ENCODE data around the gene RIBC1. TPM values are rescaled to one million over a fixed set of nuclear protein-coding genes. Genes with fewer than 3 reads are reported as not detected.
A peak's percentile ranks its signal among the peaks of the same experiment; 100 is the strongest.
"Not testable (repeated sequence)": the region's sequence is repeated elsewhere in the genome, so short reads cannot be mapped to it uniquely, and the experiment has no call there.

Gene RIBC1
- polyA plus RNA-seq, 6 donors from 2014 or later: 0.31 to 0.57 (median 0.43) TPM; not detected in 2

DNA sequence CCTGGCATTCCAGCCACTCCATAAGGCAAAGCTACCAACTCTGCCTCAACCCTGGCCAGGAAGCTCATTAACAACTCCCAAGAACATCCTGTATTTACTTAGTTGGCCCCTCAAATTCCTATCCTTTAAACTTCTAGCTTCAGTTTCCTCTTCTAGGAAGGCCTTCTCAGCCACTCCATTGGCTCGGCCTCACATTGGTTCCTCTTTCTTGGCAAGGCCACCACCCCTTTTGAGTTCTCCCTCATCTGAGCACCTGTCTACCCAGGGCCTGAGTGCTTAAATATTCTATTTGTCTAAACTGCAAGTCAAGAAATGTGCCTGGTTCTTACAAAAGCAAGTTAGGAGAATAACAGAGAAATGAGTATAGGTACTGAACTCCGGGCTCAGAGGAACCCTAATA lies 10.2 kb upstream of the RIBC1 start:
- ATAC-seq (ENCODE audit: low read depth in 2 of 2) (peak in 1 of 2 donors; percentile 38), DNase-seq (no peak)
- peaks cover 11 to 33% of the 10 kb centered on the region in 2 donors for H3K36me3 Mint-ChIP-seq
- H3K27ac Mint-ChIP-seq: peak overlapping the region in 2 of 6 donors; percentile 78 to 92
- H3K4me3 Mint-ChIP-seq: no peak overlapping the region
- H3K27me3 Mint-ChIP-seq: no peaks in the 10 kb centered on the region
- no peaks in the 10 kb centered on the region for H3K9me3 Mint-ChIP-seq
- H3K4me1 Mint-ChIP-seq: peaks cover 0 to 21% (median 13%) of the 10 kb centered on the region in 3 donors

DNA sequence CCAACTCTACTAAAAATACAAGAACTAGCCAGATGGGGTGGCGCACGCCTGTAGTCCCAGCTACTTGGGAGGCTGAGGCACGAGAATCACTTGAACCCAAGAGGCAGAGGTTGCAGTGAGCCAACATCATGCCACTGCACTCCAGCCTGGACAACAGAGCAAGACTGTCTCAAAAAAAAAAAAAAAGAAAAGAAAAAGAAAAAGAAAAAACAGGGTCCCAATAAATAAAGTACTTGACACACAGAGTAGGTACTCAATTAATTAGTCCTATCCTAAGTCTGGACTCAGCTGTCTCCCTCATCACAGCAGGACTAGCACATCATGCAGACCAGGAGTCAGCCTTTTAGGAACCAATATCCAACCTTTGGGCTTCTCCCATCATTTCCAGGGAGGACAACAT lies 2.3 kb upstream of the RIBC1 start:
- not testable (repeated sequence) for DNase-seq; ATAC-seq (ENCODE audit: low read depth in 2 of 2); H3K36me3 Mint-ChIP-seq; H3K27me3 Mint-ChIP-seq; H3K9me3 Mint-ChIP-seq
- Mint-ChIP-seq H3K27ac (peak overlapping the region; percentile 24 to 100 (median 82)), H3K4me3 (peak overlapping the region in 6 of 8 donors; percentile 53 to 99 (median 86)), H3K4me1 (peaks cover 20 to 47% (median 36%) of the 10 kb centered on the region in 3 donors)

DNA sequence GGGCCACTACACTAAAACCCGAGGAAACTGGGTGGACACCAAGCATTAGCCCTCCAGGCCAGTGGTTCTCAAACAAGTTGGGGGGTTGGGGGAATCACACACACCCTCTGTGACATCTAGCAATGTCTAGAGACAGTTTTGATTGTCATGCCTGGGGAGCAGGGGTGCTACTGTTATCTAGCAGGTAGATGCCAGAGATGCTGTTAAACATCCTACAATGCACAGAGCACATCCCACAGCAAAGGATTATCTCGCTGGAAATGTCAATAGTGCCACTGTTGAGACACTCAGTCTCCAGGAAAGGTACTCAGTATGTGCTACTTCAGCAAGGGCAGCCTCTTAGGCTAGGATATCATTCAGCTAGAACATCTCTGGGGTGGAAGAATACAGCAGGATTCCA lies 1.5 kb upstream of the RIBC1 start:
- peak overlapping the region; percentile 97 to 100 (median 99) for H3K27ac Mint-ChIP-seq
- peaks cover 20 to 47% (median 36%) of the 10 kb centered on the region in 3 donors for H3K4me1 Mint-ChIP-seq
- H3K4me3 Mint-ChIP-seq: peak overlapping the region; percentile 79 to 100 (median 98)
- H3K36me3 Mint-ChIP-seq: no peaks in the 10 kb centered on the region
- ATAC-seq (ENCODE audit: low read depth in 2 of 2): no peak
- H3K27me3 Mint-ChIP-seq: no peaks in the 10 kb centered on the region
- H3K9me3 Mint-ChIP-seq: no peaks in the 10 kb centered on the region
- no peak for DNase-seq

DNA sequence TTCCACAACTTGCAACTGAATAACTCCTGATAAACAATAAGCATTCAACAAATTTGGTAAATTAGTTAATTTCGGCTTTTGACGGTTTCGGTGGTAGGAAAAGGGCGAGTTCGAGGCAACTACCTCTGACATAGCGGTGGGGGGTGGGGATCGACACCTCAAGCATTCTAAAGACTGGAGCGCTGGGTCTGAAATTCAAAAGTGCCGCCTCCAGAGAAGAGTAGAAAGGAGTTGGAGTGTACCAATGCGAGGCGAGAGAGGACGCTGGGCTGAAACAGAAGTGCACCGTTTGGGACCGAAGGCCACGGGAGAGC lies 944 bp upstream of the RIBC1 start:
- ATAC-seq (ENCODE audit: low read depth in 2 of 2): peak; percentile 22 to 23
- Mint-ChIP-seq H3K36me3 (no peaks in the 10 kb centered on the region), H3K4me1 (peaks cover 20 to 47% (median 36%) of the 10 kb centered on the region in 3 donors), H3K27ac (peak overlapping the region; percentile 97 to 100 (median 99)), H3K9me3 (no peaks in the 10 kb centered on the region), H3K4me3 (peak overlapping the region; percentile 79 to 100 (median 98)), H3K27me3 (no peaks in the 10 kb centered on the region)
- no peak for DNase-seq

DNA sequence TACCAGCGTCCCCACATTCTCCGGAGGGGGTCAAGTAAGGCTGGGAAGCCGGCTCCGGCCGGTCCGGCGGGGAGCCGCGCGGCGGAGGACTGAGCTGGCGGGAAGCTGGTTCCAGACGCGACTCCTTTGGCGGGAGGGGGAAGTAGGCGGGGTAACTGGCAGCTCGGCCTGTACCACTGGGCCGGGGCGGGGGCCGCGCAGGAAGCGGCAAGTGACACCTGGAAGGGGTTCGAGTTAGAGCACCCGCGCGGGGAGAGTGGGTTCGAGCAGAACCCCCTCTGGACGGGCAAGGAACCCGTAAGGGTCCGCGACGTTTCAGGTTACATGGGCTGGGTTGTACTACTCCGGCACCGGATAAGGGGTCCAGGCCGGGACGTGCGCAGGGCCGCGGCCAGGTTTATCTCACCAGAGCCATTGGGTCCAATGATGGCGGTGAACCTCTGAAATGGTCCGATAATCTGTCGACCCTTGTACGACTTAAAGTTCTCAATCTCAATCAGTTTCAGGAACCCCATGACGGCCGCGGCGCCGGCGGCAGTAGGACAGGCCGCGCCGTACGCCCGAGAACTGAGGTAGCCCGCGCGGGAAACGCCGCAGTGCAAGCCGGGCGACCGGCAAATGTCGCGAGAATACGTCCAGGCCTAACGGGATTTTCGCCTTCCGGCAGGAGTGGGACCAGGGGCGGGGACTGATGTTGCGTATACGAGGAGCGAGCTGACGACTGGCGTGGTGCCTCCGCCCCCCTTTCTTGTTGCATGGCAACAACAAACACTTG lies 400 bp upstream of the RIBC1 start, which contains the start of gene SMC1A:
Gene SMC1A, minus strand, starts transcription at position 569 of the 775 bp plus-strand sequence. Its CDS starts 54 bp downstream, at position 515.
- H3K9me3 Mint-ChIP-seq: no peaks in the 10 kb centered on the region
- peak within 1 kb of the TSS; percentile 97 to 100 (median 99) for H3K27ac Mint-ChIP-seq
- DNase-seq (peak; percentile 98), ATAC-seq (ENCODE audit: low read depth in 2 of 2) (peak; percentile 82 to 83)
- peak within 1 kb of the TSS; percentile 79 to 100 (median 98) for H3K4me3 Mint-ChIP-seq
- no peaks in the 10 kb centered on the region for H3K36me3 Mint-ChIP-seq
- peaks cover 20 to 47% (median 36%) of the 10 kb centered on the region in 3 donors for H3K4me1 Mint-ChIP-seq
- H3K27me3 Mint-ChIP-seq: no peaks in the 10 kb centered on the region

DNA sequence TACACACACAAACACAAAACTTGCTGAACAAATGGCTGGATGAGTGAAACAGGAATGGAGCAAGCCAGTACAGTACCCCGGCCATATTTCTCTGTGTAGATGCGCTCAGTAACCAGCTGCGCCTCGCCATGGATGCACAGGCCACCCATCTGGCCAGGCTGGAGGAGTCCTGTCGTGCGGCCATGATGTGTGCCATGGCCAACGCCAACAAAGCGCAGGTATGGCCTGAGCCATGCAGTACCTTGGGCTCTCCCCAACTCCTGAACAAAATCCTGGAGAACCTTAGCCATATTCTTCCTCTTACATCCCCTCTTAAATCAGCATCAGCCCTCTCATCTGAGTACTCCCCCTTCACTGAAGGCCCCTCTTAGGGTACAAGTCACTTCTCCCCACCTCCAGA lies 7.1 kb downstream of the RIBC1 start:
- DNase-seq: no peak
- Mint-ChIP-seq H3K36me3 (peaks cover 0 to 4% of the 10 kb centered on the region in 2 donors), H3K4me1 (peaks cover 9 to 13% (median 11%) of the 10 kb centered on the region in 3 donors), H3K27me3 (peaks cover 0 to 6% (median 0%) of the 10 kb centered on the region in 3 donors), H3K27ac (peak overlapping the region in 2 of 6 donors; percentile 41 to 83), H3K9me3 (no peaks in the 10 kb centered on the region), H3K4me3 (no peak overlapping the region)
- no peak for ATAC-seq (ENCODE audit: low read depth in 2 of 2)

DNA sequence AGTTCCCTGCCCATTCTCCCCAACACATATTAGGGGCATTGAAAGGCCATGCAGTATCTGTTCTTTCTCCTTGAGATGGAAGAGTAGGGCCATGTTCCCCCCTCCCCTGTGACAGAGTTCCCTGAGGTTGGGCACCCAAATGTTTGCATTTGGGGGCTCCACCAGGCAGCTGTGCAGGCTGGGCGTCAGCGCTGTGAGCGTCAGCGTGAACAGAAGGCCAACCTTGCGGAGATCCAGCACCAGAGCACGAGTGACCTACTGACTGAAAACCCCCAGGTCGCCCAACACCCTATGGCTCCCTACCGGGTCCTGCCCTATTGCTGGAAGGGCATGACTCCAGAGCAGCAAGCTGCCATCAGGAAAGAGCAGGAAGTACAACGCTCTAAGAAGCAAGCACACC lies 7.6 kb downstream of the RIBC1 start:
- Mint-ChIP-seq H3K27me3 (peaks cover 0 to 9% (median 0%) of the 10 kb centered on the region in 3 donors), H3K4me1 (peaks cover 11 to 16% (median 11%) of the 10 kb centered on the region in 3 donors), H3K36me3 (peaks cover 0 to 4% of the 10 kb centered on the region in 2 donors), H3K27ac (peak overlapping the region in 2 of 6 donors; percentile 83 to 91), H3K9me3 (no peaks in the 10 kb centered on the region), H3K4me3 (peak overlapping the region in 2 of 8 donors; percentile 58 to 66)
- ATAC-seq (ENCODE audit: low read depth in 2 of 2) (no peak), DNase-seq (no peak)

DNA sequence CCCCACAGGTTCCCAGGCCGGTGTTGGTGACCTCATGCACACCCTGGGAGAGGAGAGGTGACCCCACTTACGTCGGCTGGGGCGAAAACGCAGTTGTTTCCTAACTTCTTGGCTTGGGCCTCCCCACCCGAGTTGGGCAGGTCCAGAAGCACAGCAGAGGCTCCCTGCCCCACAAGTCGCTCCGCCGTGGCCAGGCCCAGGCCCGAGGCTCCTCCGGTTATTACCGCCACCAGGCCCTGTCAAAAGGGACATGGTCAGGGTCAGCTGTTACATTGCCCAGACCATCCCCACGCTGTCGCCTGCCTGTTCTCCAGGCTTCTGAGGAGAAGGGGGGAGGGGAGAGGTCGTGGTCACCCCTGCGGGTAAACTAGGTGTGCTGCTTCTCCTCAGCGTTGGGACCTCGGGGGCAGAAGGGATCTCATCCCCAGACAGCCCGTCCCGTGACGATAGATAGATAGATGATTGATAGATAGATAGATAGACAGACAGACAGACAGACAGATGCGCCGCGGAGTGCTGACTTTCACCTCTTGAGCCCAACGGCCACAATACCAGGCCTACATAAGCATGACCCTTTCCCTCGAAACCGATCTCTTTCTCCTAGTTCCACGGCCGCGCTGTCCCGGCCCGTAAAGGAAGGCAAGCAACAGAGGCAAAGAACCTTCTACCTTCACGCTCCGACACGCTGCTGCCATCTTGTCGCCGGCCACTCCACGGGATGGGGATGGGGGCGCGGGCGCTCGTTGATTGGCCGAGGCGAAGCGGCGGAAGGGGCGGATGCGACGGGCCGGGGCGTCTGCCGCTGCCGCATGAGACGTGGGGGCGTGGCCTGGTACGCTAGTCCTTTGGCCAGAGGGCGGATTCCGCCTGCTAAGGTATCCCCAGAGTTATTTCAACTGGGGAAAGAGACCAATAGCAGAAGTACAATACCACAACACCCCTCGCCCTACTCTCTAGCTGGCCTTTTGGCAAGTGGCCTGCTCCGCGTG lies 11.3 kb downstream of the RIBC1 start, which contains the start of gene HSD17B10:
Gene HSD17B10, minus strand, starts transcription at position 720 of the 989 bp plus-strand sequence. Its CDS starts 25 bp downstream, at position 695.
- Mint-ChIP-seq H3K4me1 (peaks cover 11 to 26% (median 14%) of the 10 kb centered on the region in 3 donors), H3K9me3 (no peaks in the 10 kb centered on the region), H3K4me3 (peak within 1 kb of the TSS; percentile 90 to 97 (median 96)), H3K27ac (peak within 1 kb of the TSS; percentile 95 to 98 (median 98)), H3K27me3 (peaks cover 0 to 30% (median 7%) of the 10 kb centered on the region in 3 donors), H3K36me3 (peaks cover 0 to 4% of the 10 kb centered on the region in 2 donors)
- ATAC-seq (ENCODE audit: low read depth in 2 of 2) (peak; percentile 96), DNase-seq (peak; percentile 85)

DNA sequence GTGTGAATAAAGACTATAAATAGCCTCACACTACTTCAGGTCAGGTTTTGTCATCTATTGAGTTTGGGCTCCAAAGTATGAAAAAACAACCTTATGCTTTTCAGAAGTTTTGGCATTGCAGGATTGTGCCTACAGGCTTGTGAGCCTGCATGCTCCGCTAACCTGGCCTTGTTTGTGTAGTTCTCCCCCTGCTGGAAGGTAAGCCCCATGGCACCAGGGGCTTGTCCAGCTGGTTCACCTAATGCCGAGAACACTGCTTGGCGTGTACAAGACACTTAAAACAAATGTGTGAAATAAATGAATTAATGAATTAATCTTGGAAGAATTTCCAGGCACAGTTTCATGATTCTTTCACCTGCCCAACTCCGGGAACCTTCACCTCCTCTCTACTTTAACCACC lies 13.3 kb downstream of the RIBC1 start:
- no peaks in the 10 kb centered on the region for H3K9me3 Mint-ChIP-seq
- peak overlapping the region in 1 of 8 donors; percentile 73 for H3K4me3 Mint-ChIP-seq
- H3K36me3 Mint-ChIP-seq: no peaks in the 10 kb centered on the region
- peaks cover 5 to 43% (median 16%) of the 10 kb centered on the region in 3 donors for H3K27me3 Mint-ChIP-seq
- ATAC-seq (ENCODE audit: low read depth in 2 of 2) (peak; percentile 65 to 68), DNase-seq (peak; percentile 66)
- H3K4me1 Mint-ChIP-seq: peaks cover 14 to 28% (median 16%) of the 10 kb centered on the region in 3 donors
- peak overlapping the region in 2 of 6 donors; percentile 5 to 34 for H3K27ac Mint-ChIP-seq

DNA sequence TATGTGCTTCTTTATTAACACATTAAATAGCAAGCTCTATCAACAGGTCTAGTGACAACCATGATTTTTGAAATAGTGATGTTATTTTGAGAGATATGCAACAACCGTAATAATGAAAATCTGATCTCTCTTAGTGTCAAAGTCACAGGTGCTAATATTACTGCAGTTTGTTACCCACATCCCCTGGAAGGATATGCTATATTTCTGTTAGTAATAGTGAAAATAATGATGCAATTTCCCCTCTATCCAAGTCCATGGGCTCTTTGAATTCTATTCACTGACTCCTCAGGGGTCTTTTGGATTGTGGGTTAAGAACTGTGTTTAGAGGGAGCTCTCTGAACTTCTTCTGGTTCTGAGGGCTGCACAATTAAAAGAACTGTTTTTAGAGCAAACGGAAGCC lies 14.5 kb downstream of the RIBC1 start:
- H3K4me3 Mint-ChIP-seq: no peak overlapping the region
- DNase-seq: no peak
- H3K27me3 Mint-ChIP-seq: peaks cover 5 to 51% (median 16%) of the 10 kb centered on the region in 3 donors
- ATAC-seq (ENCODE audit: low read depth in 2 of 2): no peak
- H3K36me3 Mint-ChIP-seq: no peaks in the 10 kb centered on the region
- H3K4me1 Mint-ChIP-seq: peaks cover 14 to 39% (median 20%) of the 10 kb centered on the region in 3 donors
- H3K27ac Mint-ChIP-seq: no peak overlapping the region
- H3K9me3 Mint-ChIP-seq: no peaks in the 10 kb centered on the region

DNA sequence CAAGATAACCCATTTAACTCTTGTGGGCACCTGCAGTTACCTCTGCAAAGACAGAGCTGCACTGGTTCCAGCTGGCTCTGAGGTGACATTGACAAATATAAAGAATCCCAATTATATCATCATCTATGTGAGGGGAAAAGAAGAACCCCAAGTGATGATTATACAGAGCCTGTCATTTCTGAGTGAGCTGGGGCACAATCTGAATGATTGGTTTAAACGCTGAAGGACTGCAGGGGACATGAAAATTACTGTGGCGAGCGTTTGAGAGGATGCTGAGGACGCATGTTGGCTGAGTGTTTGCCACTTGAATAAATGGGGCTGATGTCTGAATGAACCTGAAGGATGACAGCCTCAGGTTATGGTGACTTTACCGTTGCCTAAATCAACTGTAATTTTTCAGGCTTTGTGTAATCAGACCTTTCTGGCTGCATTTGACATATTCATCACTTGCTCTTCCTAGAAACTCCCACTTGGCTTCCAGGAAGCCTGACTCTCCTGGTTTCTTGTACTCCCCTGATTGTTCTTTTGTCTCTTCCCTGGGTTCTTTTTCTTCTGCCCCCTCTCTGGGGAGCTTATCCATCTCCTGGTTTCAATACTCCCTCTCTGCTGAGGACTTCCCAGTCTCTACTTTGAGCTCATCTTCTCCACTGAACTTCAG lies 15.6 kb downstream of the RIBC1 start:
- H3K9me3 Mint-ChIP-seq: no peaks in the 10 kb centered on the region
- DNase-seq (no peak), ATAC-seq (ENCODE audit: low read depth in 2 of 2) (no peak)
- peaks cover 5 to 51% (median 16%) of the 10 kb centered on the region in 3 donors for H3K27me3 Mint-ChIP-seq
- peaks cover 14 to 39% (median 20%) of the 10 kb centered on the region in 3 donors for H3K4me1 Mint-ChIP-seq
- no peak overlapping the region for H3K27ac Mint-ChIP-seq
- no peak overlapping the region for H3K4me3 Mint-ChIP-seq
- no peaks in the 10 kb centered on the region for H3K36me3 Mint-ChIP-seq

DNA sequence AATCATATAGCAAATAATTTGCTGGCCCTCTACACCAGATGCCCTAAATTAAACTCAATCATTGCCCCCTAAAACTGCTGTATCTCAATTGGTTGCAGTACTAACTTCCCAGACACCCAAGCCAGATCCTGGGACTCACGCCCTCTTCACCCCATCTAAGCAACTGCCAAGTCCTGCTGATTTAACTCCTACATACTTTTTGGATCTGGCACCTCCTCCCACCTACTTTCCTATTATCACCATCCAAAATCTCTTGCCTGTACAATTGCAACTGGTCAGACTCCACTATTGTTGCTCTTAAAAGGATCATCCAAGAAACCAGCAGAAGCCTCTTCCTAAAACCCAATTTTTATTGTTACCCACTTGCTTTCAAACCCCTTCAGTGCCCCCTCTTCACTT lies 16.2 kb downstream of the RIBC1 start:
- H3K9me3 Mint-ChIP-seq: no peaks in the 10 kb centered on the region
- H3K4me3 Mint-ChIP-seq: no peak overlapping the region
- peaks cover 14 to 34% (median 18%) of the 10 kb centered on the region in 3 donors for H3K4me1 Mint-ChIP-seq
- no peak overlapping the region for H3K27ac Mint-ChIP-seq
- H3K27me3 Mint-ChIP-seq: peaks cover 5 to 52% (median 16%) of the 10 kb centered on the region in 3 donors
- DNase-seq: no peak
- no peaks in the 10 kb centered on the region for H3K36me3 Mint-ChIP-seq
- no peak for ATAC-seq (ENCODE audit: low read depth in 2 of 2)

Data from naive B cell (primary cell).